ENCODE results near the gene NTRK1. TPM values are rescaled to one million over a fixed set of nuclear protein-coding genes. Genes with fewer than 3 reads are reported as not detected.

Gene NTRK1
- total RNA-seq, 6 donors from 2014 or later = 0.30 to 1.4 (median 1.2) TPM; not detected in 2

DNA sequence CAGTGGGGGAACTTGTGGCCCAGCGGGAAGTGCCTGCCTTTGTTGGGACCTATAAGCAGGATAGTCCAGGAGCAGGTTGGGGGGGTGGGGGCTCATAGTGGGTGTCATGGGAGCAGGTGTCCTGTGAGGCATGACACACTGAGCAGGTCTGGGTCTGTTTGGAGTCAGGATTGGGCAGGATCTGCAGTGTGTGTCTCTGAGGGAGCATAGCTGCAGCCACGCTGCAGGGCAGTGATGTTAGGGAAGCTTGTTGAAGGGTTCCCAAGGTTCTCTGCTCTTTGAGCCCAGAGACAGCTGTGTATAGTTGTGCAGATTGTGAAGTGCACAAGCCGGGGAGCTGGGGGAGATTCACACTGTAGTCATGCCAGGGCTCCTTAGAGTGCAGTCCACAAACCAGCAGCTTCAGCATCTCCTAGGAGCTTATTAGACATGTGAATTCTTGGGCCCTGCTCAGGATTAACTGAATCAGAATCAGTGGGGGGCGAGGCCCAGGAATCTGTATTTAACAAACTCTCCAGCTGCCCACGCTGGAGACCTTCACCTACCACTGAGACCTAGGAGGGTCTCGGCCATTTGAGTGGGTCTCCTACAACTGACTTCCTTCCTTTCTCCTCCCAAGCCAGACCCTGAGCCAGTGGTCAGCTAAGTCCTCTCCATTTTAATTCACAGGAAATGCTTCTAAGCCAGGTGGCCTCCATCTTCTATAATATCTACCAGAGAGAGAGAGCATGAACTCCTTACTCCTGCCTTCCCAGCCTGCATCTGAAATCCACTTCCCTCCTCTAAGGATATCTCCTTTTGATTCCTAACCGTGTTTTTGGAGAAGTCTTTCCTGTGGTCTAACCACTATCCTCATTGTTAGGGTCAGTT is 12.8 kb upstream of the NTRK1 start:
- 69 to 70% methylated on average over 5 to 7 of the region's 7 CpGs for WGBS, 2 donors

GRCh38 chr1:156848461-156849150 is 12.1 kb upstream of the NTRK1 start:
- peaks cover 7 to 21% (median 12%) of the 10 kb centered on the region in 4 donors for H3K4me1 ChIP-seq
- WGBS, 2 donors = 12 to 24% methylated on average over 7 to 27 of the region's 36 CpGs
- H3K36me3 ChIP-seq = no peaks in the 10 kb centered on the region
- H3K9me3 ChIP-seq = no peaks in the 10 kb centered on the region
- H3K27ac ChIP-seq = no peak overlapping the region
- no peak overlapping the region for H3K4me3 ChIP-seq
- peak; percentile 67 to 92 for DNase-seq
- no peak for ATAC-seq (ENCODE audit: low FRiP score in 2 of 2)
- TF ChIP-seq EP300 (IDR thresholded peaks at IDR 0.05) (no peak), POLR2A (IDR thresholded peaks at IDR 0.05) (no peak)
- H3K27me3 ChIP-seq = peaks cover 0 to 27% (median 14%) of the 10 kb centered on the region in 4 donors

More for the DNA sequence above, 12.8 kb upstream of the NTRK1 start:
- DNase-seq = no peak
- Histone ChIP-seq H3K4me1 (peaks cover 7 to 21% (median 12%) of the 10 kb centered on the region in 4 donors), H3K9me3 (no peaks in the 10 kb centered on the region), H3K27ac (no peak overlapping the region), H3K36me3 (no peaks in the 10 kb centered on the region), H3K27me3 (peaks cover 0 to 33% (median 14%) of the 10 kb centered on the region in 4 donors), H3K4me3 (no peak overlapping the region)
- ATAC-seq (ENCODE audit: low FRiP score in 2 of 2) = no peak
- TF ChIP-seq CTCF (IDR thresholded peaks at IDR 0.05) = no peak
- TF ChIP-seq POLR2A (IDR thresholded peaks at IDR 0.05) = no peak
- no peak for TF ChIP-seq POLR2AphosphoS5 (IDR thresholded peaks at IDR 0.05)
- TF ChIP-seq EP300 (IDR thresholded peaks at IDR 0.05) = no peak

DNA sequence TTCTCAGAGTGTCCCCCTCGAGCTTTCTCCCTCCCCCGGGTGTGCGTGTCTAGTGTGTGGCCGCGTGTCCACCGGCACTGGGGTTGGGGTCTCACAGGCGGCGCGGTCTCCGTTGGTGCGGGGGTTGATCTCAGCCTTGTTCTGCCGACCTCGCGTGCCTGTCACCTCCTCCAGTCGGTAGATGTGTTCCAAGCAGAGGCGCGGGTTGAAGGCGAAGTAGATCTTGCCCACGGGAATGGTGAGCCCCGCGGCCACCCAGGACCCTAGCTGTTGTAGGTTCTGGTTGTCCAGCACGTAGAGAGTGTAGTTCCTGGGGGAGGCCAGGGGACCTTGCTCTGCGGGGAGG is 11.5 kb upstream of the NTRK1 start:
- no peaks in the 10 kb centered on the region for H3K36me3 ChIP-seq
- ATAC-seq (ENCODE audit: low FRiP score in 2 of 2) (no peak), DNase-seq (no peak)
- peaks cover 7 to 21% (median 12%) of the 10 kb centered on the region in 4 donors for H3K4me1 ChIP-seq
- H3K9me3 ChIP-seq = no peaks in the 10 kb centered on the region
- no peak overlapping the region for H3K27ac ChIP-seq
- 26 to 100% methylated on average over 1 to 23 of the region's 23 CpGs for WGBS, 2 donors
- TF ChIP-seq EP300 (IDR thresholded peaks at IDR 0.05) = no peak
- no peak for TF ChIP-seq POLR2AphosphoS5 (IDR thresholded peaks at IDR 0.05)
- TF ChIP-seq POLR2A (IDR thresholded peaks at IDR 0.05) = no peak
- TF ChIP-seq CTCF (IDR thresholded peaks at IDR 0.05) = no peak
- H3K4me3 ChIP-seq = no peak overlapping the region
- peaks cover 0 to 27% (median 13%) of the 10 kb centered on the region in 4 donors for H3K27me3 ChIP-seq

GRCh38 chr1:156851779-156852417 is 8.8 kb upstream of the NTRK1 start:
- peak; percentile 2 to 20 for ATAC-seq (ENCODE audit: low FRiP score in 2 of 2)
- WGBS, 2 donors = 80% methylated on average over 17 of the region's 17 CpGs; no CpG with 5 or more reads in 1 of the 2 donors
- Histone ChIP-seq H3K9me3 (no peaks in the 10 kb centered on the region), H3K4me3 (no peak overlapping the region), H3K36me3 (no peaks in the 10 kb centered on the region), H3K27me3 (peaks cover 0 to 9% (median 5%) of the 10 kb centered on the region in 4 donors), H3K4me1 (peaks cover 0 to 9% (median 3%) of the 10 kb centered on the region in 4 donors), H3K27ac (no peak overlapping the region)
- DNase-seq = peak in 1 of 2 donors; percentile 64
- no peak for TF ChIP-seq CTCF (IDR thresholded peaks at IDR 0.05)

GRCh38 chr1:156852418-156852874 is 8.2 kb upstream of the NTRK1 start:
- Histone ChIP-seq H3K4me1 (peaks cover 0 to 9% (median 3%) of the 10 kb centered on the region in 4 donors), H3K36me3 (no peaks in the 10 kb centered on the region), H3K4me3 (no peak overlapping the region), H3K9me3 (no peaks in the 10 kb centered on the region), H3K27ac (no peak overlapping the region), H3K27me3 (peaks cover 0 to 9% (median 5%) of the 10 kb centered on the region in 4 donors)
- ATAC-seq (ENCODE audit: low FRiP score in 2 of 2) (peak; percentile 13 to 37), DNase-seq (peak in 1 of 2 donors; percentile 75)
- TF ChIP-seq POLR2AphosphoS5 (IDR thresholded peaks at IDR 0.05) = no peak
- TF ChIP-seq POLR2A (IDR thresholded peaks at IDR 0.05) = no peak
- TF ChIP-seq EP300 (IDR thresholded peaks at IDR 0.05) = no peak
- no peak for TF ChIP-seq CTCF (IDR thresholded peaks at IDR 0.05)
- 57% methylated on average over 9 of the region's 9 CpGs; no CpG with 5 or more reads in 1 of the 2 donors for WGBS, 2 donors

All from upper lobe of left lung (tissue), 6 donors.